K562 (cell line): ENCODE measurements around the gene PHEX. TPM values are rescaled to one million over a fixed set of nuclear protein-coding genes. Genes with fewer than 3 reads are reported as not detected.

ENCODE experiments used
- ATAC-seq: fragments of 200-7000 bp; cut with Tn5 transposase; 3 replicates; pipeline ENCODE4 v1.9.1; 2020; ENCODE audit warnings: moderate library complexity
- BruUV-seq: library from RNA; stranded (reverse); fragments of 400-500 nt; replicated peaks from 2 replicates; lab custom pipeline; 2021; lab: Mats Ljungman, UMichigan
- CTCF ChIA-PET: fragments of 300-600 bp; formaldehyde crosslinking; extraction: SDS; loops from one replicate; lab custom pipeline; 2021; ENCODE audit warnings: low intra/inter-chr PET ratio; lab: Yijun Ruan, JAX
- POLR2A ChIA-PET: fragments of 300-600, 350-650 bp; sonication (Branson Sonifier 250); formaldehyde crosslinking; extraction: SDS; loops from one replicate; lab custom pipeline; 2021; ENCODE audit warnings: antibody characterized with exemption, inconsistent platforms; lab: Yijun Ruan, JAX
- DNase-seq, 4 experiments: peaks; one replicate each; pipeline versions ENCODE4 v3.0.0 to v3.0.0-alpha.2; 2011 to 2018; ENCODE audit warnings: low spot score in 3 of 4, mixed read lengths in 3 of 4; ENCODE audit errors: extremely low read depth in 1 of 4
- FAIRE-seq: peaks from 2 replicates; lab custom pipeline; 2011; peaks lifted over from hg19 to GRCh38; lab: Jason Lieb, UNC
- H2AFZ ChIP-seq: 2 replicates; pipeline ENCODE4 v1.6.0; 2011; ENCODE audit warnings: low read depth, low read length, control low read depth, inconsistent platforms
- H3K27ac ChIP-seq: fragments of 200-600 bp; 3 replicates; pipeline ENCODE4 v1.8.0; 2011; ENCODE audit warnings: low read depth, mild to moderate bottlenecking, control low read depth, inconsistent platforms, low read length, moderate library complexity, mixed read lengths; ENCODE audit errors: extremely low read depth
- H3K27me3 ChIP-seq, 2 experiments: fragments of 300-600 bp in 1 of 2; 2 replicates in 1 of 2; 3 replicates in 1 of 2; pipeline versions ENCODE4 v1.6.0 to v1.8.0; 2011; ENCODE audit warnings: inconsistent platforms in 2 of 2, low read length in 2 of 2, mild to moderate bottlenecking in 1 of 2, mixed read lengths in 1 of 2, moderate library complexity in 1 of 2; ENCODE audit not compliant: control insufficient read depth in 2 of 2, insufficient read depth in 2 of 2
- H3K36me3 ChIP-seq: fragments of 300-600 bp; 3 replicates; pipeline ENCODE4 v1.8.0; 2011; ENCODE audit warnings: mild to moderate bottlenecking, low read length, inconsistent platforms; ENCODE audit not compliant: control insufficient read depth, insufficient read depth
- H3K4me1 ChIP-seq, 2 experiments: fragments of 200-600 bp in 1 of 2; replicated peaks in 1 of 2; 2 replicates in 1 of 2; 3 replicates in 1 of 2; pipeline versions ENCODE4 v1.5.1 to v1.8.0; 2011; ENCODE audit warnings: inconsistent platforms in 2 of 2, low read length in 2 of 2, mild to moderate bottlenecking in 1 of 2, mixed read lengths in 1 of 2, moderate library complexity in 1 of 2; ENCODE audit not compliant: control insufficient read depth in 2 of 2, insufficient read depth in 2 of 2
- H3K4me2 ChIP-seq: 2 replicates; pipeline ENCODE4 v1.6.1; 2011; ENCODE audit warnings: low read length, control low read depth, inconsistent platforms, mixed read lengths; ENCODE audit not compliant: insufficient read depth
- H3K4me3 ChIP-seq: fragments of 200-600 bp; sonication (generic), shearing (Covaris generic); 2 replicates; pipeline ENCODE4 v1.5.1; 2016; ENCODE audit warnings: control low read depth, inconsistent platforms
- H3K79me2 ChIP-seq: fragments of 200-600 bp; 3 replicates; pipeline ENCODE4 v1.8.0; 2011; ENCODE audit warnings: low read length, inconsistent platforms; ENCODE audit not compliant: control insufficient read depth, insufficient read depth
- H3K9ac ChIP-seq, 2 experiments: 2 replicates each; pipeline versions ENCODE4 v1.6.0 to v1.6.1; 2011; ENCODE audit warnings: low read depth in 2 of 2, low read length in 2 of 2, control low read depth in 1 of 2, inconsistent platforms in 1 of 2, mild to moderate bottlenecking in 1 of 2, mixed read lengths in 1 of 2; ENCODE audit not compliant: insufficient read depth in 1 of 2
- H3K9me1 ChIP-seq: one replicate; pipeline ENCODE4 v1.6.0; 2011; ENCODE audit warnings: inconsistent platforms, mild to moderate bottlenecking, low read length, moderate library complexity; ENCODE audit not compliant: control insufficient read depth, insufficient read depth
- H3K9me3 ChIP-seq: replicated peaks from 2 replicates; pipeline ENCODE4 v1.5.1; 2011; ENCODE audit warnings: low read depth, low read length, inconsistent platforms; ENCODE audit not compliant: control insufficient read depth, insufficient read depth
- H4K20me1 ChIP-seq: replicated peaks from 2 replicates; pipeline ENCODE4 v1.6.1; 2011; ENCODE audit warnings: low read length, inconsistent platforms, mixed read lengths; ENCODE audit not compliant: control insufficient read depth, insufficient read depth
- CREM ChIP-seq: IDR thresholded peaks from 2 replicates; pipeline ENCODE4 v1.6.1; 2014; ENCODE audit warnings: antibody characterized with exemption, low read depth
- JUND ChIP-seq, 2 experiments: IDR thresholded peaks; 2 replicates in 1 of 2; 3 replicates in 1 of 2; pipeline ENCODE4 v1.6.1; 2011; ENCODE audit warnings: borderline replicate concordance in 2 of 2, low read depth in 2 of 2, low read length in 2 of 2, improper control_type of control experiment in 1 of 2, missing biosample characterization in 1 of 2, missing genetic modification characterization in 1 of 2, missing genetic modification reagents in 1 of 2
- KAT2B ChIP-seq: IDR thresholded peaks from one replicate; pipeline ENCODE4 v1.6.1; 2012; ENCODE audit warnings: low read depth, mild to moderate bottlenecking, control low read depth, inconsistent platforms, low read length, moderate library complexity
- MEIS2 ChIP-seq: fragments of 450-650 bp; IDR thresholded peaks from 2 replicates; pipeline ENCODE4 v1.6.1; 2014; ENCODE audit warnings: mild to moderate bottlenecking; ENCODE audit not compliant: partially characterized antibody
- SMC3 ChIP-seq: conservative IDR thresholded peaks from 2 replicates; pipeline ENCODE4 v1.6.1; 2011; ENCODE audit warnings: low read depth, low read length, improper control_type of control experiment; ENCODE audit not compliant: insufficient read depth
- WGBS: fragments of 100-300 bp; shearing (Covaris generic); methylation state at CpG from one replicate; pipeline ENCODE4 v1.1.6; 2016; ENCODE audit warnings: low coverage, mixed read lengths; ENCODE audit not compliant: insufficient coverage; ENCODE audit errors: missing lambda C conversion rate; 5-methylcytosine and 5-hydroxymethylcytosine counted together
- in situ Hi-C: fragments of 300-500 bp; cut with MboI; formaldehyde crosslinking; loops from 4 replicates; pipeline ENCODE4 v1.15.0; 2018; ENCODE audit warnings: inconsistent platforms, mixed read lengths
- intact Hi-C: fragments of 100-400 bp; cut with micrococcal nuclease; formaldehyde crosslinking; loops from 2 replicates; pipeline ENCODE4 v1.14.2; 2022
- polyA plus RNA-seq, 8 experiments: library from polyadenylated mRNA; depleted of rRNA in 4 of 8; stranded (reverse) in 5 of 8; unstranded in 3 of 8; fragments of >200 nt; fragmentation: Nextera tagmentation in 2 of 8; fragmentation: Illumina TruSeq in 1 of 8; extraction: Ambion mirVana in 2 of 8; extraction: Trizol in 1 of 8; gene quantifications; 2 replicates each; pipeline versions ENCODE4 v1.2.1 to v1.2.3, GENCODE V29; 2011 to 2014; ENCODE audit warnings: inconsistent platforms in 1 of 8, missing spikeins in 1 of 8
- total RNA-seq, 7 experiments: library from RNA; depleted of rRNA in 6 of 7; stranded (reverse); fragments of >200 nt in 6 of 7; fragmentation: Illumina TruSeq in 2 of 7; extraction: Trizol in 2 of 7; gene quantifications; 2 replicates each; pipeline versions ENCODE4 v1.2.1 to v1.2.3, GENCODE V29; 2011 to 2021; ENCODE audit warnings: low replicate concordance in 1 of 7
- TF ChIP-seq, protein P1 (sequence below), 2 experiments: fragments of 450-650 bp; formaldehyde crosslinking in 1 of 2; IDR thresholded peaks; 2 replicates each; pipeline versions ENCODE4 v1.4.0 to v1.6.1; 2014 to 2020; ENCODE audit warnings: mild to moderate bottlenecking in 2 of 2, borderline replicate concordance in 1 of 2, low read depth in 1 of 2
- TF ChIP-seq, protein P2 (sequence below), 3 experiments: IDR thresholded peaks in 2 of 3; conservative IDR thresholded peaks in 1 of 3; 2 replicates each; pipeline ENCODE4 v1.5.1; 2011 to 2012; ENCODE audit warnings: low read length in 3 of 3, mild to moderate bottlenecking in 3 of 3, control low read depth in 2 of 3, improper control_type of control experiment in 1 of 3, inconsistent platforms in 1 of 3, low read depth in 1 of 3, mixed read lengths in 1 of 3, moderate library complexity in 1 of 3; ENCODE audit not compliant: insufficient read depth in 2 of 3

The PHEX gene
- total and polyA plus RNA-seq, 9 of the 15 experiments (the other 6 are each of a cell fraction or from before 2014, with no cell fraction given) = 0.01 to 0.11 (median 0.04) TPM; not detected in 6

DNA sequence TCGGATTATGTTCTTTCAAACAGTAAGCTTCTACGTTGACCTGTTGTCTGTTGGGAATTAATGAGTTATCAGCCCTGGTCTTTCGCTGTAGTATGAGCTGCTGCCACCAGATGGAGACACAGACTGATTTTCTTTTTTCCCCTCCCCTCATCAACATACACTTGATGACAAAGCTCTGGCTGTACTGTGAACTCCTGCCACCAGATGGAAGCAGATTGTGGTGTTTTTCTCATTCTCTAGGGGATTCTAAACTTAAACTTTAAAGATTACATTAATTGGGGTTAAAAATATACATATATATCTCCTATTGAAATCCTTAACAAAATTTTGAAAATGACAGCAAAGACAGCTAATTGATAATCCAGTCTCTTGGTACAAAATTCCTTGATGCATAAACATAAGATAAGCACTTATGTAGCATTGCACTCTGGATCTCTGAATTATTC lies 46.8 kb upstream of the PHEX start:
- no TSS peak for BruUV-seq
- no peaks in the 10 kb centered on the region for H3K79me2 ChIP-seq
- no peak overlapping the region for H3K4me3 ChIP-seq
- no peak overlapping the region for H3K4me2 ChIP-seq
- 10% methylated on average over 3 of the region's 3 CpGs for WGBS
- H3K27ac ChIP-seq = no peak overlapping the region
- H3K4me1 ChIP-seq = no peaks in the 10 kb centered on the region
- no peaks in the 10 kb centered on the region for H3K9me3 ChIP-seq
- H4K20me1 ChIP-seq = no peaks in the 10 kb centered on the region; the same call in 1 of the 2 replicates
- ChIA-PET POLR2A (interaction anchor here (0.6 to 1.2 kb wide), 4 partner anchors 9 to 209 kb away, joined by 3 to 4 read pairs (median 3); no protein-coding TSS in a partner anchor), CTCF (interaction anchor here (0.6 to 1.3 kb wide), 4 partner anchors 44 to 1918 kb away, joined by 3 to 4 read pairs (median 4); partner anchors contain the start of gene MBTPS2)
- no peak overlapping the region for H3K9ac ChIP-seq
- intact Hi-C loops (loop anchor here (1.0 to 10.0 kb wide), 5 partner anchors 99 to 1329 kb away; partner anchors contain the start of gene MBTPS2), in situ Hi-C loops (no loop called here)
- no peaks in the 10 kb centered on the region for H3K9me1 ChIP-seq
- peak; percentile 71 to 77 (median 75) for DNase-seq
- peak; percentile 98 for ATAC-seq
- FAIRE-seq = peak; percentile 94
- H2AFZ ChIP-seq = no peak overlapping the region
- H3K36me3 ChIP-seq = peaks cover 60% of the 10 kb centered on the region; the same call in 2 of the 3 replicates
- no peaks in the 10 kb centered on the region for H3K27me3 ChIP-seq
- TF ChIP-seq MEIS2 (peak; percentile 32), SMC3 (peak; percentile 47; the same call in 1 of the 2 replicates), JUND (IDR thresholded peaks at IDR 0.05; ENCODE audit: borderline replicate concordance, low read depth, low read length) (peak; percentile 34; the same call in 1 of the 2 replicates), JUND (tag; IDR thresholded peaks at IDR 0.05; ENCODE audit: borderline replicate concordance, low read depth, low read length) (no peak; the same call in 2 of the 3 replicates), CREM (peak; percentile 45), KAT2B (no peak)
- TF ChIP-seq, protein P1, sequence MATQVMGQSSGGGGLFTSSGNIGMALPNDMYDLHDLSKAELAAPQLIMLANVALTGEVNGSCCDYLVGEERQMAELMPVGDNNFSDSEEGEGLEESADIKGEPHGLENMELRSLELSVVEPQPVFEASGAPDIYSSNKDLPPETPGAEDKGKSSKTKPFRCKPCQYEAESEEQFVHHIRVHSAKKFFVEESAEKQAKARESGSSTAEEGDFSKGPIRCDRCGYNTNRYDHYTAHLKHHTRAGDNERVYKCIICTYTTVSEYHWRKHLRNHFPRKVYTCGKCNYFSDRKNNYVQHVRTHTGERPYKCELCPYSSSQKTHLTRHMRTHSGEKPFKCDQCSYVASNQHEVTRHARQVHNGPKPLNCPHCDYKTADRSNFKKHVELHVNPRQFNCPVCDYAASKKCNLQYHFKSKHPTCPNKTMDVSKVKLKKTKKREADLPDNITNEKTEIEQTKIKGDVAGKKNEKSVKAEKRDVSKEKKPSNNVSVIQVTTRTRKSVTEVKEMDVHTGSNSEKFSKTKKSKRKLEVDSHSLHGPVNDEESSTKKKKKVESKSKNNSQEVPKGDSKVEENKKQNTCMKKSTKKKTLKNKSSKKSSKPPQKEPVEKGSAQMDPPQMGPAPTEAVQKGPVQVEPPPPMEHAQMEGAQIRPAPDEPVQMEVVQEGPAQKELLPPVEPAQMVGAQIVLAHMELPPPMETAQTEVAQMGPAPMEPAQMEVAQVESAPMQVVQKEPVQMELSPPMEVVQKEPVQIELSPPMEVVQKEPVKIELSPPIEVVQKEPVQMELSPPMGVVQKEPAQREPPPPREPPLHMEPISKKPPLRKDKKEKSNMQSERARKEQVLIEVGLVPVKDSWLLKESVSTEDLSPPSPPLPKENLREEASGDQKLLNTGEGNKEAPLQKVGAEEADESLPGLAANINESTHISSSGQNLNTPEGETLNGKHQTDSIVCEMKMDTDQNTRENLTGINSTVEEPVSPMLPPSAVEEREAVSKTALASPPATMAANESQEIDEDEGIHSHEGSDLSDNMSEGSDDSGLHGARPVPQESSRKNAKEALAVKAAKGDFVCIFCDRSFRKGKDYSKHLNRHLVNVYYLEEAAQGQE (IDR thresholded peaks at IDR 0.05; ENCODE audit: borderline replicate concordance) = peak; percentile 57
- TF ChIP-seq, protein P1 (CRISPR knock-in tag; IDR thresholded peaks at IDR 0.05; ENCODE audit: low read depth) = no peak
- TF ChIP-seq, protein P2, sequence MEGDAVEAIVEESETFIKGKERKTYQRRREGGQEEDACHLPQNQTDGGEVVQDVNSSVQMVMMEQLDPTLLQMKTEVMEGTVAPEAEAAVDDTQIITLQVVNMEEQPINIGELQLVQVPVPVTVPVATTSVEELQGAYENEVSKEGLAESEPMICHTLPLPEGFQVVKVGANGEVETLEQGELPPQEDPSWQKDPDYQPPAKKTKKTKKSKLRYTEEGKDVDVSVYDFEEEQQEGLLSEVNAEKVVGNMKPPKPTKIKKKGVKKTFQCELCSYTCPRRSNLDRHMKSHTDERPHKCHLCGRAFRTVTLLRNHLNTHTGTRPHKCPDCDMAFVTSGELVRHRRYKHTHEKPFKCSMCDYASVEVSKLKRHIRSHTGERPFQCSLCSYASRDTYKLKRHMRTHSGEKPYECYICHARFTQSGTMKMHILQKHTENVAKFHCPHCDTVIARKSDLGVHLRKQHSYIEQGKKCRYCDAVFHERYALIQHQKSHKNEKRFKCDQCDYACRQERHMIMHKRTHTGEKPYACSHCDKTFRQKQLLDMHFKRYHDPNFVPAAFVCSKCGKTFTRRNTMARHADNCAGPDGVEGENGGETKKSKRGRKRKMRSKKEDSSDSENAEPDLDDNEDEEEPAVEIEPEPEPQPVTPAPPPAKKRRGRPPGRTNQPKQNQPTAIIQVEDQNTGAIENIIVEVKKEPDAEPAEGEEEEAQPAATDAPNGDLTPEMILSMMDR (IDR thresholded peaks at IDR 0.05 in 2 of 3, conservative IDR thresholded peaks at IDR 0.05 in 1 of 3; ENCODE audit: insufficient read depth in 2 of 3, low read depth in 1 of 3, low read length in 3 of 3) = peak; percentile 87 to 96 (median 95)
